Ovary (tissue), 9 donors: Measurements from ENCODE around the gene JAG2. TPM values are rescaled to one million over a fixed set of nuclear protein-coding genes. Genes with fewer than 3 reads are reported as not detected.

Experiments used
- DNase-seq, 5 donors: peaks; one replicate each; pipeline ENCODE4 v3.0.0-alpha.2; 2019 to 2020
- H3K27ac ChIP-seq, 2 donors: fragments of 200-600 bp; one replicate each; pipeline versions ENCODE4 v1.5.1 to v1.8.0; 2019 to 2022
- H3K27me3 ChIP-seq: fragments of 200-600 bp; one replicate; pipeline ENCODE4 v1.8.0; 2022
- H3K36me3 ChIP-seq: fragments of 200-600 bp; sonication (generic); one replicate; pipeline ENCODE4 v1.5.1; 2019
- H3K4me1 ChIP-seq: one replicate; pipeline ENCODE4 v1.8.1; 2013; ENCODE audit warnings: mild to moderate bottlenecking, moderate library complexity; ENCODE audit not compliant: insufficient read depth
- H3K4me3 ChIP-seq: fragments of 200-600 bp; sonication (generic); one replicate; pipeline ENCODE4 v1.5.1; 2017
- H3K9me3 ChIP-seq, 2 donors: fragments of 200-600 bp in 1 of 2; sonication (generic) in 1 of 2; one replicate each; pipeline versions ENCODE4 v1.5.1 to v1.8.1; 2013 to 2019; ENCODE audit warnings: mild to moderate bottlenecking in 1 of 2, moderate library complexity in 1 of 2
- EP300 ChIP-seq: sonication (generic); formaldehyde crosslinking; IDR thresholded peaks from one replicate; pipeline ENCODE4 v1.6.1; 2017; ENCODE audit warnings: antibody characterized with exemption
- POLR2A ChIP-seq: fragments of 450-650 bp; IDR thresholded peaks from one replicate; pipeline ENCODE4 v1.6.1; 2017; ENCODE audit warnings: antibody characterized with exemption, mild to moderate bottlenecking, moderate library complexity
- WGBS, 3 donors: extraction: QIAGEN DNeasy Blood & Tissue Kit in 1 of 3; methylation state at CpG; one replicate each; pipeline versions ENCODE4 v1.1.5 to v1.1.7; 2013 to 2017; 5-methylcytosine and 5-hydroxymethylcytosine counted together
- intact Hi-C, 4 donors: fragments of 100-400 bp; cut with DNase I; formaldehyde crosslinking; loops; one replicate each; pipeline versions ENCODE4 v1.11.0 to v1.15.1; 2022 to 2023
- microRNA-seq, 3 donors: library from miRNA; unstranded; fragments of <30 nt; microRNA quantifications; one replicate each; pipeline versions ENCODE4 to v1.2.0, GENCODE V29; 2019 to 2020
- polyA plus RNA-seq, 2 donors: library from polyadenylated mRNA; stranded (reverse); fragments of 200-250 nt in 1 of 2; fragments of 350-450 nt in 1 of 2; fragmentation: Illumina TruSeq in 1 of 2; extraction: RNeasy Lipid Tissue Mini Kit (QIAGEN cat#74804) in 1 of 2; gene quantifications; one replicate each; pipeline ENCODE4 v1.2.3, GENCODE V29; 2013 to 2014
- small RNA-seq: library from RNA; depleted of rRNA; stranded (forward); fragments of <200 nt; gene quantifications from one replicate; pipeline ENCODE3, GENCODE V24; 2016
- total RNA-seq, 7 donors: library from RNA; depleted of rRNA in 2 of 7; stranded (reverse); fragments of >200 nt in 2 of 7; fragmentation: NEBNext Ultra II Directional in 3 of 7; extraction: Animal tissue kit (Norgen Biotek cat#: 25700) in 3 of 7; gene quantifications; one replicate each; pipeline versions ENCODE4 v1.1.0 to v1.2.4, GENCODE V29; 2016 to 2023
- TF ChIP-seq, protein P1 (sequence below), 3 donors: fragments of 450-650 bp in 2 of 3; fragments of 200-600 bp in 1 of 3; IDR thresholded peaks; one replicate each; pipeline versions ENCODE4 v1.5.1 to v1.8.0; 2016 to 2022; ENCODE audit warnings: antibody characterized with exemption in 3 of 3, mild to moderate bottlenecking in 1 of 3
- donor health status: DM: no; HTN: no; CAD: no; lungs with moderate emphysema.
- donor health status: DM: no; HTN: no; CAD: no.
- donor health status: Bipolar disorder and iron deficiency.
- donor health status: DM: yes; HTN: yes; CAD: no.
- donor health status: DM: no; HTN: no; CAD: no.
- donor health status: DM: yes; HTN: yes; CAD: no.

JAG2 gene
- total and polyA plus RNA-seq, 9 donors: 0.78 to 10.2 (median 6.5) TPM

DNA sequence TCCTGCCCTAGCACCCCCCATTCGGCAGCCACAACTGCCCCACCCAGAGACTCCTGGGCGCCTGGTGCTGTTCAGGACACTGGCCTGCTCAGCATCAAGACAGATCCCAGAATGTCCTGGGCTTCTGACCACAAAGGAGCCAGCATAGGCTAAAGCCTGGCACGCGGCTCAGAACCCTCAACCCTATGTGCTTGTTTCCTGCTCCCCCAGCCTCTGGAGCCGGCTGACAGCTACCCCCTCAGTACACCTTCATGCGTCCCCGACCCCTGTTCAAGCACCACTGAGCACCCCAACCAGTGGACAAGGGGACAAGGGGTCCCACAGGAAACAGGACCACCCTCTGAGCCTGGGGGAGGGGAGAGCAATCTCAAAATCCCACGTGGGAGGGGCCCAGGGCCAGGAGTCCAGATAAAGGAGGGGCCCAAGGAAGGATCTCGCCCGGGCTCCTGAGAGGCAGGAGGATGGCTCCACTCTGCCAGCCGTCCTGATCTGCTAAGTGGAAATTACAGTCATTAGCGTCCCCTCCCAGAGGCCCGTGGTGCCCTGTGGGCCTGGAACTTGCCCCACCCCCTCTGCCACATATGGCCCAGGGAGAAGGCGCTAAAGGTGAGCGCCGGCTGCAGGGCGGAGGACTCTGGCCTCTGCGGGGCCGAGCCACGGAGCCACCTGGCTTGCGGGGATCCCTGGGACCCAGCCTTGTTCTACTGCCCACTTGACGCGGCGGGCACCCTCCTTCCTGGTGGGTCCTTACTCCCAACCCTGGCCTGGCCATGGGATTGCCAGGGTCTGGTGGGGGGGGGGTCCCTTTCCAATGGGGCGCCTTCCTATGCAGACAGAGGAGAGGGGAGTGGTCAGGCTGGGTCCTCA lies 76.2 kb downstream of the JAG2 start:
- WGBS, 3 donors: 41 to 54% (median 44%) methylated on average over 18 to 25 of the region's 25 CpGs
- Histone ChIP-seq H3K27ac (peak overlapping the region; percentile 85 to 88), H3K36me3 (no peaks in the 10 kb centered on the region), H3K4me1 (peaks cover 12% of the 10 kb centered on the region), H3K9me3 (no peaks in the 10 kb centered on the region), H3K4me3 (peak overlapping the region; percentile 80), H3K27me3 (no peaks in the 10 kb centered on the region)
- intact Hi-C loops: loop anchor here in 1 of 4 donors (10.0 kb wide), 2 partner anchors 172 to 402 kb away; partner anchors contain the start of gene TEDC1
- peak in 3 of 5 donors; percentile 35 to 59 (median 49) for DNase-seq
- no peak for TF ChIP-seq EP300
- no peak for TF ChIP-seq POLR2A
- TF ChIP-seq, protein P1, sequence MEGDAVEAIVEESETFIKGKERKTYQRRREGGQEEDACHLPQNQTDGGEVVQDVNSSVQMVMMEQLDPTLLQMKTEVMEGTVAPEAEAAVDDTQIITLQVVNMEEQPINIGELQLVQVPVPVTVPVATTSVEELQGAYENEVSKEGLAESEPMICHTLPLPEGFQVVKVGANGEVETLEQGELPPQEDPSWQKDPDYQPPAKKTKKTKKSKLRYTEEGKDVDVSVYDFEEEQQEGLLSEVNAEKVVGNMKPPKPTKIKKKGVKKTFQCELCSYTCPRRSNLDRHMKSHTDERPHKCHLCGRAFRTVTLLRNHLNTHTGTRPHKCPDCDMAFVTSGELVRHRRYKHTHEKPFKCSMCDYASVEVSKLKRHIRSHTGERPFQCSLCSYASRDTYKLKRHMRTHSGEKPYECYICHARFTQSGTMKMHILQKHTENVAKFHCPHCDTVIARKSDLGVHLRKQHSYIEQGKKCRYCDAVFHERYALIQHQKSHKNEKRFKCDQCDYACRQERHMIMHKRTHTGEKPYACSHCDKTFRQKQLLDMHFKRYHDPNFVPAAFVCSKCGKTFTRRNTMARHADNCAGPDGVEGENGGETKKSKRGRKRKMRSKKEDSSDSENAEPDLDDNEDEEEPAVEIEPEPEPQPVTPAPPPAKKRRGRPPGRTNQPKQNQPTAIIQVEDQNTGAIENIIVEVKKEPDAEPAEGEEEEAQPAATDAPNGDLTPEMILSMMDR (IDR thresholded peaks at IDR 0.05): no peak

DNA sequence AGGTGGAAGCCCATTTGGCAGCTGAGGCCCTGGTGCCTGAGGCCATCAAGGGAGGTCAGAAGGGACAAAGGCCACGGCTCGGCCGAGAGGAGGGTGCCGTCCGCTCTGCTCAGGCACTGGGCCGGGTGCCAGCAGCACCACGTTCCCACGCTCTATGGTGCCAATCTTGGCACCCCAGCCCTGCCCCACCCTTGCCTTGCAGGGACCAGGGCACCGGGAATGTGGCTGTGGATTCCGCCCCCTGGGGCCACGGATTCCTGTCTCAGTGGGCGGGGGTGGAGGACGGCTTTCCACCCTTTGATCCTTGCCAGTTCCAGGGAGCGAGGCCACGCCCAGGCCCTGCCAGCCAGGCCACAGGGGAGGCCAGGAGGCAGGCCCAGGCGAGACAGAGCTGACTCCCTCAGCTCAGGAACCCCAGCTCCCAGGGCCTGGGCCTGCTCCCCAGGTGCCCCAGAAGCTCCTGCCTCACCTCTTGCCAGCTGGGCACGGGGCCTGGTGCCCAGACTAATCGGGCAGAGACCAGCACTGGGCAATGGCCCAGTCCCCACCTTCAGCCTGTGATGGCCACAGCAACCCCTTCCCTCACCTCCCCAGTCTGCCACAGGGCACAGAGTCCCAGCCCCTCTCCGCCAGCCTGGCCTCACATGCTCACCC lies 76.9 kb downstream of the JAG2 start:
- no peak overlapping the region for H3K4me3 ChIP-seq
- intact Hi-C loops: loop anchor here in 1 of 4 donors (10.0 kb wide), 2 partner anchors 173 to 403 kb away; partner anchors contain the start of gene TEDC1
- no peaks in the 10 kb centered on the region for H3K36me3 ChIP-seq
- TF ChIP-seq, protein P1 (IDR thresholded peaks at IDR 0.05): no peak
- TF ChIP-seq EP300 (no peak), POLR2A (no peak)
- 63 to 73% (median 69%) methylated on average over 10 to 19 of the region's 19 CpGs for WGBS, 3 donors
- H3K27ac ChIP-seq: peak overlapping the region; percentile 85 to 88
- H3K9me3 ChIP-seq: no peaks in the 10 kb centered on the region
- H3K27me3 ChIP-seq: no peaks in the 10 kb centered on the region
- peak; percentile 38 to 65 (median 52) for DNase-seq
- peaks cover 14% of the 10 kb centered on the region for H3K4me1 ChIP-seq

DNA sequence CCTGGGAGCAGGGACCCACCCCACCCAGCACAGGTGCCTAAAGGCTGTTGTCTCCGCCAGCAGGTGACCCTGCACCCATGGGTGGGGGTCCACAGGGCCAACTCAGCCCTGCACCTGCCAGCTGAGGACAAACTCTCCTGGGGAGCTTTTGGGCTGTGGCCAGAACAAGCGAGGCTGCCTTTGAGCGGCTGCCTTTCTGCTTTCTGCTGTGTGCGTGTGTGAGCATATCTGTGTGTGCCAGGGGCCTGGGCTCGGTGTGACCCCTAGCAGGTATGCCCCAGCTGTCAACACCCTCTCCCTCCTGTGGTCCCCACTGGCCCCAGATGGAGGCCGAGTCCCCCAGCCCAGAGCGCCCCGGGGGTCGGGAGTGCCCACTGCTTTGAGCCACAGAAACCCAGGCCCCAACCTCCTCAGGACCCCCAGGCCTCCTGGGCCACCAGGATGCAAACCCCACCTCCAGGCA lies 77.5 kb downstream of the JAG2 start:
- Histone ChIP-seq H3K4me1 (peaks cover 15% of the 10 kb centered on the region), H3K27ac (no peak overlapping the region), H3K27me3 (no peaks in the 10 kb centered on the region), H3K36me3 (no peaks in the 10 kb centered on the region), H3K9me3 (no peaks in the 10 kb centered on the region), H3K4me3 (no peak overlapping the region)
- 83 to 90% (median 84%) methylated on average over 9 of the region's 9 CpGs for WGBS, 3 donors
- intact Hi-C loops: loop anchor here in 1 of 4 donors (10.0 kb wide), 2 partner anchors 174 to 404 kb away; partner anchors contain the start of gene TEDC1
- peak in 2 of 5 donors; percentile 44 to 53 for DNase-seq
- TF ChIP-seq, protein P1 (IDR thresholded peaks at IDR 0.05): no peak
- TF ChIP-seq POLR2A (no peak), EP300 (no peak)

Small RNAs within 50 kb of the gene (microRNA-seq; reads per million reads assigned to microRNA genes)
- 0 reads per million in 3 donors for gene MIR6765

Small RNAs within 50 kb of the gene (small RNA-seq; reads per million reads assigned to genes)
- not detected for gene AL512356.2
- not detected for gene MIR6765

Other genes starting within 250 kb of the JAG2 start
- gene PLD4, start 243.9 kb downstream of the JAG2 start, total RNA-seq: 1 to 10 TPM in 4 of 7 donors, under 1 TPM in 2, not detected in 1; 0.32 to 3.2 (median 1.4) TPM
- gene PLD4, start 243.9 kb downstream of the JAG2 start, polyA plus RNA-seq: under 1 TPM; 0.12 to 0.48 TPM
- gene AHNAK2, start 190.4 kb downstream of the JAG2 start, total RNA-seq: 10 to 100 TPM in 3 of 7 donors, 1 to 10 TPM in 4; 1.1 to 15.6 (median 3.9) TPM
- gene AHNAK2, start 190.4 kb downstream of the JAG2 start, polyA plus RNA-seq: 10 to 100 TPM in 1 of 2 donors, under 1 TPM in 1; 0.94 to 24.6 TPM
- 10 to 100 TPM in 2 of 7 donors, 1 to 10 TPM in 5; 3.5 to 15.7 (median 9.6) TPM for gene CLBA1, start 183.0 kb downstream of the JAG2 start, total RNA-seq
- gene CLBA1, start 183.0 kb downstream of the JAG2 start, polyA plus RNA-seq: 1 to 10 TPM; 6.4 to 6.7 TPM
- gene CDCA4, start 147.7 kb downstream of the JAG2 start, total RNA-seq: 1 to 10 TPM; 6.3 to 9.4 (median 7.6) TPM
- 1 to 10 TPM; 2.9 to 7.3 TPM for gene CDCA4, start 147.7 kb downstream of the JAG2 start, polyA plus RNA-seq
- gene GPR132, start 103.3 kb downstream of the JAG2 start, total RNA-seq: 1 to 10 TPM in 1 of 7 donors, under 1 TPM in 6; 0.35 to 2.0 (median 0.79) TPM
- under 1 TPM; 0.27 to 0.45 TPM for gene GPR132, start 103.3 kb downstream of the JAG2 start, polyA plus RNA-seq
- 10 to 100 TPM in 6 of 7 donors, 1 to 10 TPM in 1; 3.7 to 22.5 (median 12.2) TPM for gene NUDT14, start 12.5 kb upstream of the JAG2 start, total RNA-seq
- gene NUDT14, start 12.5 kb upstream of the JAG2 start, polyA plus RNA-seq: 10 to 100 TPM in 1 of 2 donors, under 1 TPM in 1; 0.68 to 10.9 TPM
- gene BTBD6, start 79.8 kb upstream of the JAG2 start, total RNA-seq: 10 to 100 TPM; 19.3 to 40.1 (median 34.4) TPM
- 10 to 100 TPM; 16.6 to 39.2 TPM for gene BTBD6, start 79.8 kb upstream of the JAG2 start, polyA plus RNA-seq
- gene BRF1, start 132.2 kb upstream of the JAG2 start, total RNA-seq: 10 to 100 TPM; 33.3 to 47.3 (median 38.5) TPM
- gene BRF1, start 132.2 kb upstream of the JAG2 start, polyA plus RNA-seq: 10 to 100 TPM; 20.4 to 23.9 TPM
- gene PACS2, start 146.0 kb upstream of the JAG2 start, total RNA-seq: 10 to 100 TPM; 41.4 to 91.9 (median 60.7) TPM
- 10 to 100 TPM; 21.2 to 55.9 TPM for gene PACS2, start 146.0 kb upstream of the JAG2 start, polyA plus RNA-seq
- gene TEX22, start 229.8 kb upstream of the JAG2 start, total RNA-seq: 1 to 10 TPM in 5 of 7 donors, under 1 TPM in 2; 0.11 to 5.1 (median 2.5) TPM
- under 1 TPM in 1 of 2 donors, not detected in 1; 0.59 TPM for gene TEX22, start 229.8 kb upstream of the JAG2 start, polyA plus RNA-seq